Activated CD8-positive, alpha-beta memory T cell treated with anti-CD3 and anti-CD28 coated beads, Interleukin-2, amount 50 U/mL, for 4 hours (primary cell): ENCODE measurements around the gene STARD10.

Experiments
- DNase-seq: peaks from one replicate; pipeline ENCODE4 v3.0.0-alpha.2; 2020

Gene STARD10

DNA sequence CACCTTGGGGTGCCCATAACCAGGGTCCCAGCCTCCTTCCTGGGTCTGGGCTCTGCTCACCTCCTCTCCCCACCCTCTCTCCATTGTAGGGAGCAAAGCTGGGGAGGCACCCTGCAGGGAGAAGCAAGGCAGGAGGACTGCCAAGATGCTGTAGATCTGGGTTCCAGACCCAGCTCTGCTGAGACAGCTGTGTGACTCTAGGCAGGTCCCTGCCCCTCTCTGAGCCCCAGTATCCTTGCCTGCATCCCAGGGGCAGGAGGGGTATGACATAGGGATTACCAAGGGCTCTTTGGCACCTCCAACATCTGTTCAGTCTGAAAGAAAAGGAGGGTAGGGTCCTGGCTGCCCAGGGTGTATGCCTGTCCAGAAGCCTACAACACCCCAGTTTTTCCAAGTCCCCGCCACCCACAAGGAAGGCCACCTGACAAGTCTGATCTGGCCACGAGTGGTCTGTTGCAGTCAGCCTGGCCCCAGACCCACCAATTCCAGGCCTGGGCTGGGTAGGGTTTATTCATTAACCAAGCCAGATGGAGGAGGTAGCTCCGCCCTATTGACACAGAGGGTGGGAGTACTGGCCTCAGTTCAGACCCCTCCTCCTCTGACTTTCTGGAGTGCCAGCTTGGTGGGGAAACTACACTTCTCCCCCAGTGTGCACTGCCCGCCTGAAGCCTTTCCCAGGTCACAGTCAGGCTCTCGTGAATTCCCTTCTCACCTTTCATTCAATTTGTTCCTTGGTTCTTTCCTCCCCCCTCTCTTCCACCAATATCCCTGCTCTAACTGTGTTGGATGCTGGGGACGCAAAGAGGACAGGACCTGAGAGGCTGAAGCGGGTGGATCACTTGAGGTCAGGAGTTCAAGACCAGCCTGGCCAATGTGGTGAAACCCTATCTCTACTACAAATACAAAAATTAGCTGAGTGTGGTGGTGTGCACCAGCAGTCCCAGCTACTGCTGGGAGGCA lies 15.0 kb downstream of the STARD10 start:
- no peak for DNase-seq

- DNase-seq, result no peak
Measured at GRCh38 chr11:72777755-72778278, 16.0 kb downstream of the STARD10 start.

- DNase-seq, result no peak
Measured at GRCh38 chr11:72776844-72777754, 16.7 kb downstream of the STARD10 start.

GRCh38 chr11:72776117-72776843 lies 17.6 kb downstream of the STARD10 start:
- no peak for DNase-seq

- no peak for DNase-seq
Measured at GRCh38 chr11:72775288-72776110, 18.3 kb downstream of the STARD10 start.

DNA sequence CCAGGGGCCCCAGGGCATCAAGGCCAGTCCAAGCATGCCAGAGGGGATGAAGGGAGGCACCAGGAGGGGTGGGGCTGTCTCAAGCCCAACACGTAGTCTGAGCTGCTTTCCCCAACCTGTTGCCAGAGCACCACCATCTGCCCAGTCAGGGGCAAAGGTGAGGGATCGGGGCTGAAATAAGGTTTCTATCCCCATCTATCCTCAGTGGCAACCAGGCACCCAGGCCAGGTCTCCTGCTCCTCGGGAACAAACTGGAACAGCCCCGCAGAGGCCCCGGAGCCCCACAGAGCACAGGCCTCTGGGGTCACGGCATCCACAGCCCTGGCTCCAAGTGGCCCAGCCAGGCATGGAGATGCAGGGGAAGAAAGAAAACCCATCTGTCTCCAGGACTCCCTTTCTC lies 19.3 kb downstream of the STARD10 start:
- no peak for DNase-seq

DNA sequence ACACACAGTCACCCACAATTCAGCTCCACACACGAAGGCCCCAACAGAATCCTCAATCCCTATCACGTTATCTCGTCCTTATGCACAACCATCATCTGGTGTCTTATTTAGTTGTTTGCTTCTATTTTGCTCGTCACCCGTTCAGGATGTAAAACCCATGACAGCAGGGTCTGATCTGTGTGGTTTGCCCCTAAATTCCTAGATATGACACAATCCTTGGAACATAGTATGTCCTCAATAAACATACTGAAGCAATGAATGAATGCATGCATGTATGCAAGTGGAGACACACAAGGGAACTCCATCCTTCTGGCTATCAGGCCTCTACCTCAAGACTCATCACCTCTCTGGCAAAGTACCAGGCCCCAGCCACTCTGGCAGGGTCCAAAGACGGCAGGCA lies 20.2 kb downstream of the STARD10 start:
- no peak for DNase-seq

DNA sequence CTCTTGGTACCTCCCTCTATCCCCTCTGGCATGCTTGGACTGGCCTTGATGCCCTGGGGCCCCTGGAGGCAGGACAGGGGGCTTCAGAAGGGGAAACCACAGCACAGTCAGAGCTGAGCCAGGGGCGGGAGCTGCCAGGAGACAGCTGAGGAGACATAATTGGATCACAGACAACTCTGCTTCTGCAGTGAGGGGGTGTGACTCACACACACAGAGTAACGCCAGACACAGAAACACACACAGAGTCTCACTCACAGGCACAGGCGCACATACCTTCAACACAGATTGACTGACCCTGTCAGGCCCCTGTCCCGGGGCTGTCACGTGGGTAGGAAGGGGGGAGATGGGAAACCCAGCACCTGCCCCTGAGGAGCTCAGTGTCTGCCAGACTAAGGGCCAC lies 20.6 kb downstream of the STARD10 start:
- no peak for DNase-seq

- no peak for DNase-seq
Measured at GRCh38 chr11:72772059-72772458, 21.8 kb downstream of the STARD10 start.

- no peak for DNase-seq
Measured at GRCh38 chr11:72771507-72771906, 22.3 kb downstream of the STARD10 start.

- no peak for DNase-seq
Measured at GRCh38 chr11:72770799-72771198, 23.0 kb downstream of the STARD10 start.

DNA sequence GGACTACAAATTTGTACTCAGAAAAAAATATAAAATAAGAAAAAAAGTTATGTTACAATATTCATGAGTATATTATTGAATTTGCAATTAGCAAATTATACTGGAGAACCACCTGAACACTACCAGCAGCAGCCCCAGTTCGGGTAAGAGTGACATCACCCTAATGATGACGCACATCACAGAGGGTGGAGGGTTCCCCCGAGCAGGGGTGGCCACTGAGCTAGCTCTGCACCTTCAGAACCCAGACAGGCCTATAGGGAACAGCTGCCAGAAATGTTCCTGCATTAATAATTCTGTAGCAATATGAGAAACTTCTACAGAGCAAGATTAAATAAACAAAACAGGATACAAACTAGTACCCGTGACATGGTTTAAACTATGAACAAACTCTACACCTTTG lies 24.2 kb downstream of the STARD10 start:
- DNase-seq, result no peak

DNA sequence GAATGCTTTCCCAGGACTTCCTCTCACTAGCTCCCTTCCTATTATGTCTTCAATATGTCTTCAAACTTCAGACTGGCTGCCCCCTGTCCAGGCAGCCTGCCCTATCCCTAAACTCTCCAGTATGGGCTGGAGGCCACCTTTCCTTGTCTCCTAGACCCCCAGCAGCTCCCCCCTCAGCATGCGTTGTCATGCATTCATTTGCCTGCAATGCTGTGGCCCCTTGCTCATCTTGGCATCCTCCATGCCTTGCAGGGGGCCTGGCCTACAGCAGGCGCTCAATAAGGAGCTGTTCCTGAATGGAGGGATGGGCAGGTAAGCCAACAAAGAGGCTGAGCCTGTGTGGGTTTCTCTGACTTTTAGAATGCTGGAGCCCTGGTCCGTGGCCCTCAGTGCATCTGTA lies 25.3 kb downstream of the STARD10 start:
- no peak for DNase-seq

GRCh38 chr11:72767203-72768062 lies 26.4 kb downstream of the STARD10 start:
- DNase-seq, result no peak

DNA sequence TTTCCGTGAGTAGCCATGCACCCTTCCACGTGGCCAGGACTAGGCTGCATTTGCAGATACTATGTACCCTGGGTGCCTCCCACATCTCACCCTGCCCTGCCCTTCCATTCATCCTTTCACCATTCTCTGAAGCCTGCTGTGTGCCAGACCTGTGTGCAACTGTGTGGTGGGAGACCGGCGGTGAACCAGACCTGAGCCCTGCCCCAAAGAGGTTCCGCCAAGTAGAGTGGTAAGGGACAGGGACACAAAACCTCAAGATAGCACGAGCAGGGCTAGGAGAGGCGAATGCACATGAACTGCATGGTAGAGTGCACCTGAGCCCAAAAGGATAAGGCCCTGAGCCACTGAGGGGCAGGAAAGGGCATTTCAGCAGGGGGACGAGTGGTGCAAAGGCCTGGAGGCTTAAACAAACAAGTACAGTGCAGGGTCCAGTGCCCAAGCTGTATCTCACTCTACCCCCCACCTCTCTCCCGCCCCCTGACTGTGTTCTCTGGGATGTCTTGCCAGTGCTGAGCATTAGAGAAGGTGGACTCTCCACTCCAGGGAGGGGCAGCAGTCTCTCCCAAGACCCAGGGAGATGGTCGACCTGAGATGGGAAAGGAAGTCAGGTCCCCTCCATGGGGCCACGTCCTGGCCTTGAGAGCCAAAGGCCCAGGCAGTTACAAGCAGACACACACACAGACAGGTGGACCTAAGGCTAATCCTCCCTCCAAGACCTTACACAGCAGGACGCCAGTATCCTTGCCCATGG lies 27.5 kb downstream of the STARD10 start:
- no peak for DNase-seq

GRCh38 chr11:72764503-72764902 lies 29.3 kb downstream of the STARD10 start:
- no peak for DNase-seq

DNA sequence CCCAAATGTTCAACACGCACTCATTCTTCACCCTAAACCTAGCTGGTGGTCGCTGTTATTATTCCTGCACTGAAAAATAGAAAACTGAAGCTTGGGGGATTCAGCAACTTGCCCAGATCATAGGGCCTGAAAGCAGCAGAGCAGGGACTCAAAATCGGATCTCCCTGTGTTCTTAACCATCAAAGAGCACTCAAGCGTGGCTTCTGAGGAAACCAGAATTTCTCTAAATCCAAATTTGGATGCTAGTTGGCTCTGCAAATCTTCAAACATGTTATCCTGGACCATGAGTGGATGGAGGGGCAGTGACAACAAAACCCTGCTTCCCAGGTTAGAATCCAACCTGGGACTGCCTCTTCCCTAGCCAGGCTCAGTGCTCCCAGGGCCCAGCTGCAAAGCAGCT lies 30.0 kb downstream of the STARD10 start:
- DNase-seq, result no peak

- no peak for DNase-seq
Measured at GRCh38 chr11:72762641-72763304, 31.1 kb downstream of the STARD10 start.
